NK-92 (cell line): ENCODE data around the gene CISD1.
"Not testable (repeated sequence)": the region's sequence is repeated elsewhere in the genome, so short reads cannot be mapped to it uniquely, and the experiment has no call there.

Experiments
- DNase-seq: peaks from one replicate; lab custom pipeline; 2025; ENCODE audit not compliant: unreplicated experiment; lab: John Stamatoyannopoulos, UW

The CISD1 gene

GRCh38 chr10:58268946-58269781 is at the start of gene CISD1:
CISD1 (plus strand) TSS chr10:58269162; CDS start chr10:58269274, 112 bp downstream.
- DNase-seq = peak; percentile 70

GRCh38 chr10:58219875-58220274 is 49.1 kb upstream of the CISD1 start:
- no peak for DNase-seq

GRCh38 chr10:58220769-58221451 is 48.1 kb upstream of the CISD1 start:
- DNase-seq = no peak

- DNase-seq = no peak
Measured at GRCh38 chr10:58225654-58226053, 43.3 kb upstream of the CISD1 start.

GRCh38 chr10:58229856-58230255 is 39.1 kb upstream of the CISD1 start:
- DNase-seq = not testable (repeated sequence)

GRCh38 chr10:58237014-58237834 is 31.7 kb upstream of the CISD1 start:
- DNase-seq = no peak

GRCh38 chr10:58239561-58240169 is 29.3 kb upstream of the CISD1 start:
- DNase-seq = no peak

GRCh38 chr10:58240531-58240930 is 28.4 kb upstream of the CISD1 start:
- DNase-seq = no peak

GRCh38 chr10:58241346-58241745 is 27.6 kb upstream of the CISD1 start:
- DNase-seq = no peak

- DNase-seq = no peak
Measured at GRCh38 chr10:58243269-58243668, 25.7 kb upstream of the CISD1 start.

GRCh38 chr10:58243801-58244200 is 25.2 kb upstream of the CISD1 start:
- DNase-seq = not testable (repeated sequence)

- DNase-seq = not testable (repeated sequence)
Measured at GRCh38 chr10:58244242-58244641, 24.7 kb upstream of the CISD1 start.

- DNase-seq = not testable (repeated sequence)
Measured at GRCh38 chr10:58244666-58245065, 24.3 kb upstream of the CISD1 start.

- DNase-seq = no peak
Measured at GRCh38 chr10:58253184-58253583, 15.8 kb upstream of the CISD1 start.

- DNase-seq = no peak
Measured at GRCh38 chr10:58254644-58255043, 14.3 kb upstream of the CISD1 start.

- DNase-seq = not testable (repeated sequence)
Measured at GRCh38 chr10:58256013-58256780, 12.8 kb upstream of the CISD1 start.

- no peak for DNase-seq
Measured at GRCh38 chr10:58258977-58259692, 9.8 kb upstream of the CISD1 start.

- DNase-seq = no peak
Measured at GRCh38 chr10:58260334-58260733, 8.6 kb upstream of the CISD1 start.

- no peak for DNase-seq
Measured at GRCh38 chr10:58262766-58263165, 6.2 kb upstream of the CISD1 start.

GRCh38 chr10:58264780-58265179 is 4.2 kb upstream of the CISD1 start:
- no peak for DNase-seq
